Caco-2 (cell line): ENCODE data around the gene CHPF2. TPM values are rescaled to one million over a fixed set of nuclear protein-coding genes. Genes with fewer than 3 reads are reported as not detected.

Source experiments
- BruUV-seq: library from RNA; stranded (reverse); fragments of 400-500 nt; replicated peaks from 2 replicates; lab custom pipeline; 2021; lab: Mats Ljungman, UMichigan
- CTCF ChIA-PET: fragments of 300-600 bp; sonication (Branson Sonifier 250); formaldehyde crosslinking; loops from one replicate; lab custom pipeline; 2022; ENCODE audit warnings: antibody characterized with exemption; lab: Charles Lee
- POLR2A ChIA-PET: fragments of 300-600 bp; sonication (Branson Sonifier 250); formaldehyde crosslinking; loops from one replicate; lab custom pipeline; 2022; ENCODE audit warnings: antibody characterized with exemption; lab: Charles Lee
- DNase-seq, 2 experiments: peaks; one replicate each; pipeline versions ENCODE4 v3.0.0 to v3.0.0-alpha.2; 2020 to 2022
- H3K27me3 ChIP-seq: replicated peaks from 2 replicates; pipeline ENCODE4 v1.6.0; 2011; ENCODE audit warnings: low read length; ENCODE audit not compliant: control insufficient read depth, insufficient read depth
- H3K36me3 ChIP-seq: 2 replicates; pipeline ENCODE4 v1.5.1; 2011; ENCODE audit warnings: low read length; ENCODE audit not compliant: control insufficient read depth, insufficient read depth
- H3K4me1 ChIP-seq: fragments of 250-450 bp; sonication (Bioruptor Pico); 2 replicates; pipeline ENCODE4 v1.5.1; 2020; ENCODE audit warnings: mild to moderate bottlenecking
- H3K4me3 ChIP-seq: 2 replicates; pipeline ENCODE4 v1.5.1; 2011; ENCODE audit warnings: low read depth, mild to moderate bottlenecking, control low read depth, low read length
- H3K9me3 ChIP-seq: fragments of 250-450 bp; sonication (Bioruptor Pico); 2 replicates; pipeline ENCODE4 v1.5.1; 2020; ENCODE audit warnings: mild to moderate bottlenecking, moderate library complexity
- H3K27ac Mint-ChIP-seq: one replicate; pipeline ENCODE4 v1.8.0; 2022; ENCODE audit warnings: mixed read lengths; ENCODE audit not compliant: unreplicated experiment
- H3K27me3 Mint-ChIP-seq: one replicate; pipeline ENCODE4 v1.8.0; 2022; ENCODE audit warnings: mixed read lengths; ENCODE audit not compliant: insufficient read depth, unreplicated experiment
- H3K36me3 Mint-ChIP-seq: one replicate; pipeline ENCODE4 v1.8.0; 2022; ENCODE audit warnings: mild to moderate bottlenecking, mixed read lengths; ENCODE audit not compliant: insufficient read depth, unreplicated experiment
- H3K4me1 Mint-ChIP-seq: one replicate; pipeline ENCODE4 v1.8.0; 2022; ENCODE audit warnings: low read depth, mixed read lengths; ENCODE audit not compliant: unreplicated experiment
- H3K4me3 Mint-ChIP-seq: one replicate; pipeline ENCODE4 v1.8.0; 2022; ENCODE audit warnings: mild to moderate bottlenecking, moderate library complexity, mixed read lengths; ENCODE audit not compliant: unreplicated experiment
- H3K9me3 Mint-ChIP-seq: one replicate; pipeline ENCODE4 v1.8.0; 2022; ENCODE audit warnings: mixed read lengths; ENCODE audit not compliant: unreplicated experiment
- intact Hi-C: fragments of 100-400 bp; cut with micrococcal nuclease; formaldehyde crosslinking; loops from one replicate; pipeline ENCODE4 v1.10.0; 2022; ENCODE audit not compliant: unreplicated experiment
- total RNA-seq: library from RNA; stranded (reverse); gene quantifications from 2 replicates; pipeline ENCODE4 v1.2.3, GENCODE V29; 2022
- TF ChIP-seq, protein P1 (sequence below), 2 experiments: fragments of 200-600 bp in 1 of 2; IDR thresholded peaks; 1 replicate in 1 of 2; 2 replicates in 1 of 2; pipeline versions ENCODE4 v1.5.1 to v1.8.0; 2011 to 2022; ENCODE audit warnings: antibody characterized with exemption in 1 of 2, control low read depth in 1 of 2, inconsistent platforms in 1 of 2, low read depth in 1 of 2, low read length in 1 of 2, mild to moderate bottlenecking in 1 of 2, moderate library complexity in 1 of 2; ENCODE audit not compliant: insufficient read depth in 1 of 2, severe bottlenecking in 1 of 2, unreplicated experiment in 1 of 2

Gene CHPF2
- total RNA-seq, 1 experiment from 2014 or later, result 34.0 TPM

DNA sequence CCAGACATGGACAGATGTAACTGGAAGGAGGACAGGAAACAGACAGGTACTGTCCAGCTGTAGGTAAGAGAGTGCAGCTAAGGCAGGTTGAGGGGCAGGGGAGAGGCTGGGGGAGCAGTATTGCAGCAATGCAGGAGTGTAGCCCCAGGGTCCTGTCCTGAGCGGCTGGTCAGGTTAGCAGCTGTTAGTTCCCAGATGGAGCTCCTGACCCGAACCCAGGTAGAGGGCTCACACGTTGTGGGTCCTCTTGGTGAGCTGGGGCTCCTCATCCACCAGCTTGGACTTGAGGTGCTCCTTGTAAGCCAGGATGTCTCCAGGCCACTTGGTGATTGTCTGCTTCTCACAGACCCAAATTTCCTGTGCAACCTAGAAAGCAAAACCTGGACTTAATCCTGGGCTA, 18.5 kb upstream of the CHPF2 start:
- POLR2A ChIA-PET, result no interaction called here
- Mint-ChIP-seq H3K27ac (no peak overlapping the region), H3K4me1 (peaks cover 8% of the 10 kb centered on the region), H3K4me3 (no peak overlapping the region), H3K36me3 (peaks cover 67% of the 10 kb centered on the region), H3K27me3 (peaks cover 3% of the 10 kb centered on the region), H3K9me3 (no peaks in the 10 kb centered on the region)
- no TSS peak for BruUV-seq
- Histone ChIP-seq H3K27me3 (no peaks in the 10 kb centered on the region), H3K36me3 (no peaks in the 10 kb centered on the region), H3K9me3 (no peaks in the 10 kb centered on the region), H3K4me3 (no peak overlapping the region), H3K4me1 (no peaks in the 10 kb centered on the region)
- intact Hi-C loops, result no loop called here
- TF ChIP-seq, protein P1, sequence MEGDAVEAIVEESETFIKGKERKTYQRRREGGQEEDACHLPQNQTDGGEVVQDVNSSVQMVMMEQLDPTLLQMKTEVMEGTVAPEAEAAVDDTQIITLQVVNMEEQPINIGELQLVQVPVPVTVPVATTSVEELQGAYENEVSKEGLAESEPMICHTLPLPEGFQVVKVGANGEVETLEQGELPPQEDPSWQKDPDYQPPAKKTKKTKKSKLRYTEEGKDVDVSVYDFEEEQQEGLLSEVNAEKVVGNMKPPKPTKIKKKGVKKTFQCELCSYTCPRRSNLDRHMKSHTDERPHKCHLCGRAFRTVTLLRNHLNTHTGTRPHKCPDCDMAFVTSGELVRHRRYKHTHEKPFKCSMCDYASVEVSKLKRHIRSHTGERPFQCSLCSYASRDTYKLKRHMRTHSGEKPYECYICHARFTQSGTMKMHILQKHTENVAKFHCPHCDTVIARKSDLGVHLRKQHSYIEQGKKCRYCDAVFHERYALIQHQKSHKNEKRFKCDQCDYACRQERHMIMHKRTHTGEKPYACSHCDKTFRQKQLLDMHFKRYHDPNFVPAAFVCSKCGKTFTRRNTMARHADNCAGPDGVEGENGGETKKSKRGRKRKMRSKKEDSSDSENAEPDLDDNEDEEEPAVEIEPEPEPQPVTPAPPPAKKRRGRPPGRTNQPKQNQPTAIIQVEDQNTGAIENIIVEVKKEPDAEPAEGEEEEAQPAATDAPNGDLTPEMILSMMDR (IDR thresholded peaks at IDR 0.05; ENCODE audit: insufficient read depth in 1 of 2, low read depth in 1 of 2, low read length in 1 of 2, severe bottlenecking in 1 of 2, unreplicated experiment in 1 of 2), result no peak
- CTCF ChIA-PET, result no interaction called here
- DNase-seq, result no peak

DNA sequence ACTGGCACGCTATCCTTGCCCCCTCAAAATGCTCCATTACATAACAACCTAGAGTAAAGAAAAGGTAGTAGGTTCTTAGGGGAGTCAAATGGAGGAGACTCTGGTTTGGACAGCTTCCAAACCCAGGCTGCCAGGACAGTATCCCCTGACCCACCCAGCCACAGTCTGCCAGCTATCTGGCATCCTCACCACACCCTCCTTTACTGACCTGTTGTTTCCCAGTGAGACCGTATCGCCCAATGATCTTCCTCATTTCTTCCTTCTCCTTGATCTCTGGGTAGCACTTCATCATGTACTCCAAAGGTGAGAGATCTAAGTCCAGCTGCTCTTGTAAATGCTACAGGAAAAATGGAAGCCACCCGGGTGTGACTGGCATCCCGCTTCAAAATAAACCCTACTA, 16.9 kb upstream of the CHPF2 start:
- TF ChIP-seq, protein P1 (IDR thresholded peaks at IDR 0.05; ENCODE audit: insufficient read depth in 1 of 2, low read depth in 1 of 2, low read length in 1 of 2, severe bottlenecking in 1 of 2, unreplicated experiment in 1 of 2), result no peak
- H3K9me3 Mint-ChIP-seq, result no peaks in the 10 kb centered on the region
- ChIA-PET POLR2A (no interaction called here), CTCF (no interaction called here)
- H3K4me3 Mint-ChIP-seq, result no peak overlapping the region
- Histone ChIP-seq H3K4me3 (no peak overlapping the region), H3K4me1 (no peaks in the 10 kb centered on the region), H3K36me3 (no peaks in the 10 kb centered on the region), H3K27me3 (no peaks in the 10 kb centered on the region), H3K9me3 (no peaks in the 10 kb centered on the region)
- intact Hi-C loops, result no loop called here
- BruUV-seq, result no TSS peak
- H3K27me3 Mint-ChIP-seq, result no peaks in the 10 kb centered on the region
- no peak for DNase-seq
- H3K27ac Mint-ChIP-seq, result no peak overlapping the region
- H3K4me1 Mint-ChIP-seq, result peaks cover 6% of the 10 kb centered on the region
- peaks cover 73% of the 10 kb centered on the region for H3K36me3 Mint-ChIP-seq

DNA sequence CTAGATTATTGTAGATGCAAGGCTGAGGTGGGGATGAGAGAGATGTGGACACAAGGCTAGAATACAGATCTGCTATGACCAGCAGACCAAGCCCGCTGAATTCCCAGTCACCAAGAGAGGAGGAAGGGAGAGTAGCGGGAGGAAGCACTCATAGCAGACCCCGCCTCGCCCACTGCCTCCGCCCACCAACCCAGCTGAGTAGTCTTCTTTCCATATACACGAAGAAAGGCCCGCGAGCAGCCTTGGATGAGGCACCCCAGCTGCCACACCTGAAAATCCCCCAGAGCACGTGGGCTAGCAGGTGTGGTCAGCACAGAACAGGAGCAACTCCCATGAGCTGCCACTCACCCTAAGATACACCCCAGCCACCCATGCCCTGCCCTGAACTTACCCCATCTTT, 14.1 kb upstream of the CHPF2 start:
- Histone ChIP-seq H3K36me3 (no peaks in the 10 kb centered on the region; the same call in 1 of the 2 replicates), H3K27me3 (no peaks in the 10 kb centered on the region), H3K9me3 (no peaks in the 10 kb centered on the region), H3K4me1 (no peaks in the 10 kb centered on the region), H3K4me3 (no peak overlapping the region)
- Mint-ChIP-seq H3K9me3 (no peaks in the 10 kb centered on the region), H3K27me3 (no peaks in the 10 kb centered on the region), H3K27ac (no peak overlapping the region), H3K36me3 (peaks cover 71% of the 10 kb centered on the region), H3K4me3 (no peak overlapping the region), H3K4me1 (no peaks in the 10 kb centered on the region)
- ChIA-PET POLR2A (no interaction called here), CTCF (no interaction called here)
- no peak for DNase-seq
- TF ChIP-seq, protein P1 (IDR thresholded peaks at IDR 0.05; ENCODE audit: insufficient read depth in 1 of 2, low read depth in 1 of 2, low read length in 1 of 2, severe bottlenecking in 1 of 2, unreplicated experiment in 1 of 2), result no peak
- no TSS peak for BruUV-seq
- intact Hi-C loops, result no loop called here
